Putamen (tissue), 1 donor: ENCODE data around the gene MAN1C1.

ENCODE experiments used
- DNase-seq: peaks from one replicate; pipeline ENCODE4 v3.0.0-alpha.2; 2016; ENCODE audit warnings: low spot score

Gene MAN1C1

DNA sequence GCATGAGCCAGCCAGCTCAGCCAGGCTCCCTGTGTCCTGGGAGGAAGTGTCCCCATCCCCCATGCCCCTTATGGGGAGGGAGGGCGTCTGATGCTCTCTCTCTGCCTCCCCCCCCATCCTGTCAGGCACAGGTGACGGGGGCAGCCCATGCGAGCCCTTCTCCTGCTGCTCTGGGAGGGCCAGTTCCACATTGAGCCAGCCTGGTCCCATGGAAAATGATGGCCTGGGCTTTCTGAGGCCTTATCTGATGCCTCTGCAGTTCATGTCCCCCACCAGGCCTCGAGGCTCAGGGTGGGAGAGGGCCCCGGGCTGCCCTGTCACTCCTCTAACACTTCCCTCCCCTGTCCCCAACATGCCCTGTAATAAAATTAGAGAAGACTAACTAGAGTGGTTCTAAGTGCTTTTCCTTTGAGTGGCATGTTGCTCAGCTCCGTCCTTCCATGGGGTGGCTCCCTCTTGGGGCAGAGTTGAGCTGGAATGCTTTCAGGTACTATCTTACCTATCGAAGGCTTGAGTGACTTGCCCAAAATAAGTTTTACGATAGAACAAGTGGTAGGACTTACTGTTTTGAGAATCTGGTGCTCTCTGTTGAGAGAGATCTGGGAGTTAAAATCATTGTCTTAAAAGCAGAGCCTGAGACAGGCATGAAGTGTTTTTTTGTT lies 201.4 kb downstream of the MAN1C1 start:
- DNase-seq = no peak

DNA sequence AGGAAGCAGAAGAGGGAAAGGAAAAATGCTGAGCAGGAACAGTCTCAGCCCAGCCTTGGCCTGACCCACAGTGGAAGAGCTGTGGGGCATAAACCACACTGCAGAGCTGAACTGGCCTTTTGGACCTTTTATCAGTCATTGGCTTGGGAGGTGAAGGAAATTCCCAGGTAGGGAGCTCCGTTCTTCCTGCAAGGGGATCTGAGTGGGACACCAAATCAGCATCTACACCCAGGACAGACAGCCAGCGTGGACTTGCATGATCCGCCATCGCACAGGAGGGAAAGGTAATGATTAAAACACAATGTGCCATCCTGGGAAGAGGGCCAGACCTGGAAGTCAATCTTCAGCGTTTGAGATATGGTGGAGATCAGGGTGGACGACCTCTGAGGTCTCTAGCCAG lies 202.0 kb downstream of the MAN1C1 start:
- DNase-seq = no peak

DNA sequence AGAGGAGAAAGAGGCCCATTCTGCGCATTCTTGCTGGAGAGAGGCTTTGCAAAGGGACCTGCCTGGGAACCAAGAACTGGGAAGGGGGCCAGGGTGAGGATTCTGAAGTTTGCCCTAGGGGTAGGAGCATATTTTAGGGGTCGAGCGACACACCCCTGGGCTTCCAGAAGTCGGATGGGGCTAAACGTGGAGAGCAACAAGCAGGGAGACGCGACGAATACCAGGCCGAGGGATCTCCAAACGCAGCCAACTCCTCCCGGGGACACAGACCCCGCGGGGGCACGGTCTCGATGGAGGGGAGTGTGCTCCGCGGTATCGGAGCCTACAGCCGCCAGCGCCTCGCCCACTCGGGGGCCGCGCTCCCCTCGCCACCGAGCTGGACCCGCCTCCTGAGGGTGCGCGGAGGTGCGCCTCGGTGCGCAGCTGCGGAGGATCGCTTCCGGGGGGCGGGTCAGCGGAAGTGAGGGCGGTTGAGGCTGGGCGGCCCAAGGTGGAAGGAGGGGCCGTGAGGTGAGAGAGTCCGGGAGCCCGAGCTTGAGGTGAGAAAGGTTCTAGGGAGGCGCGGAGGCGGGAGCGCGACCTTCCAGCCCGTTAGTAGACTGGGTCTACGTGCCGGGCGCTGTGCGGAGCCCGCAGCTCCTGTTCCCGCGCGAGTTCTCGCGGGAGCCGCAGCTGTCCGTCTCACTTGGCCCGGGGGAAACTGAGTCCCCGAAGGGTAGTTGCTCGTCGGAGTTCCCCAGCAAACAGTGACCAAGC lies 203.1 kb downstream of the MAN1C1 start, which contains the start of gene MTFR1L:
Gene MTFR1L (plus strand): TSS at position 464 of the 756 bp plus-strand sequence. CDS start 3,151 bp downstream, outside the sequence.
- DNase-seq = peak; percentile 82

DNA sequence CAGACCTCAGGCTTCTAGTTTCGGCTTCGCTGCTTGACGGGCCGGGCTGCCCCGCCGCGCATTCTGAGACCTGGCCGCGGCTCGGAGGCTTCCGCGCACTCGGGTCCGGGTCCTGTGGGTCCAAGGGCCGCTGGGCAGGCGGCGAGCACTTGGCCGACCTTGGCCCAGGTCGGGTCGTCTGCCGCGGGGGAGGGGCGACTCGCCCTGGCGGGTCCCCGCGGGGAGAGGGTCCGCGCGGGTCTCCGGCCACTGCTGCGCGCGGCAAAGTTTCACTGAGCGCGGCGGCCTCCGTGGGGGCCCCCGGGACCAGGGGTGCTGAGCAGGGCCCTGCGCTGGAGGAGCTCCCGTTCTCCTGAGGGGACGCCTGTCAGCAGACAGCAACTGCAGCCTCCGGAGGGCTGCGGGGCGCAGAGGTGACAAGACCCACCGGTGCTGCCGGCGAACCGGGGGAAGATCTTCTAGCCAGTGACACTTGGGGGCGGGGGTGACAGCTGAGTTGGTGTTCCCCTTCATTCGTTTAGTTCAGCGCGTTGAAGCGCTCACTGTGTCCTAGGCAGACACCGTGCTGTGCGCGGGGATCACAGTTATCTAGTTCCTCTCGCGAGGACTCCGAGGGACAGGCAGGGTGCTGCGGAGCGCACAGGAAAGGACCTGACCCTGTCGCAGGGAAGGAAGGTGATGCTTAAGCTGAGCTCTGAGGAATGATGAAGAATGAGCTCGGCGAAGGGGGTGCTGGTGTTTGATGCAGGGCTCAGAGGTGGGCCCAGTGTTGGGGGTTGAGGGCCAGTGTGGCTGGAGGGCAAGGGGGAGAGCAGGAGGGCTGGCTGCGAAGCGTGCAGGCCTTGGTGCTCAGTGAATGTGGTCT lies 203.9 kb downstream of the MAN1C1 start:
- DNase-seq = no peak

DNA sequence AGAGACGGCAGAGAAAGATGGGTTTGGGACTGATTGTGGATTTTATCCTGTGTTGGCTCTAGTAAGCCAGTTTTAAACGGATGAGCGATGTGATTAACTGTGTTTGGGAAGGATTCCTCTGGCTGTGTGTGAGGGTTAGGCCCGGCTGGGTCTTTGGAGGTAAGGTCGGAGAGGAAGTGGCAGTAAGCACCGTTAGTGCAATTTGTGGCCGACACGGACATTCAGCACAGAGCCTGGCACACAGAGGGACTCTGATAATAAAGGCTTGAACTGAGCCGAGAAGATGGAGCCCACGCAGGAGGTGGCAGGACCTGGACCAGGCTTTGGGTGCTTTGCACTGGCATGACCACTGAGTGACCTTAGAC lies 204.5 kb downstream of the MAN1C1 start:
- DNase-seq = no peak

DNA sequence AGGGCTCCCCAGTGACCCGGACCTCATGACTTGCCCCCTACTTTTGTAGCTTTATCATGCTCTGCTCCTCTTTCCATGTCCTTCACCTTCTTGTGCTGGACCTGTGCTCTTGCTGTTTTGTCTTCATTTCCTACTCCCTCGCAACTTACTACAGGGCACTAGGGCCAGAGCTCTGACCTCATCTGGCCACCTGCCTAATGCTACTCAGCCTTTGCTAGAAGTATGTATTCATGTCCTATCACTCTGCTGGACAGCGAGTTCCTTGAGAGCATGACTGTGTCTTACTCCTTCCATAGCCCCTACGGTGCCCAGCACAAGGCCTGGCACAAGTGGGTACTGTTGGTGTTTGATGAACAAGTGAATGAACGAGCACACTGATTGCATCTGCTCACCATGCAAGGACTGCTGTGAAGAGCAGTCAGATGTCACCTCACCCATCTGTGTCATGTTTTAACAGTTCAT lies 205.1 kb downstream of the MAN1C1 start:
- DNase-seq = no peak

DNA sequence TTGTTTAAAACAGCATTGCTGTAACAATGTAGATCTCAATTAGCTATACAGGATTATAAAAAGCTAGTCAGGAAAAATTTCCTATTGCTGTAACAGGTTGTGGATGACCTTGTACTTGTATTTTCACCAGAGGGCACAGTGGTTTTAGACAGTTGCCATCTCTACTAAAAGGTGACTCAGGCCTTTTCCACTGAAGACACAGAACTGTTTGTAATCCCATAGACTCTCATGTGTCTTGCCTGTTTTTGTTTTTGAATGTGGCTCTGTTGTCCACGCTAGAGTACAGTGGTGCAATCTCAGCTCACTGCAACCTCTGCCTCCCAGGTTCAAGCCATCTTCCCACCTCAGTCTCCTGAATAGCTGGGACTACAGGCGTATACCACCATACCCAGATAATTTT lies 209.0 kb downstream of the MAN1C1 start:
- no peak for DNase-seq

DNA sequence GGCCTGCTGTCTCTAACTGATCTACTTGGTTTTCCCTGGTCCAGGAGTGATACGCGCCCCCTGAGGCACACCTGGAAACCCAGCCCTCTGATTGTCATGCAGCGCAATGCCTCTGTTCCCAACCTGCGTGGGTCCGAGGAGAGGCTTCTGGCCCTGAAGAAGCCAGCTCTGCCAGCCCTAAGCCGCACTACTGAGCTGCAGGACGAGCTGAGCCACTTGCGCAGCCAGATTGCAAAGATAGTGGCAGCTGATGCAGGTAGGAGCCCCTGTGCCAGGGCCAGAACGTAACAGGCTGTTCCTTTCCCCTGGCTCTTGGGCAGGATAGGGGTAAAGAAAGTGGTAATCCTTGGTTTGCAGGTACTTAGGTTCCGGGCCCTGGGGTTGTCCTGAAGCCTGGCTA lies 210.0 kb downstream of the MAN1C1 start:
- DNase-seq = no peak

DNA sequence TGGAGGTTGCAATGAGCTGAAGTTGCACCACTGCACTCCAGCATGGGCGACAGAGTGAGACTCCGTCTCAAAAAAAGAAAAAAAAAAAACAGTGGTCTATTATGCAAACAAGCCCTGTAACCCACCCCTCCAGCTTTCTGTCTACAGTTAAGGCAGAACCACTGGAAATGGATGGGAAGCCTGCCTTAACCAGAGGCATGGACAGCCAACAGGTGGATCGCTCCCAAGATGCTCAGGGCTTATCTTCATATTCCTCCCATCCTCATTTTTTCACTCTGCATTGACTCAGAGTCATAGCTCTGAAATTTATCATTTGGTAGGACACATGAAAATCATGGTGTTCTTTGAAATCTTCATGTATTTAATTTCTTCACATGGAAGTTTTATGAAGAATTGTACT lies 211.9 kb downstream of the MAN1C1 start:
- no peak for DNase-seq

DNA sequence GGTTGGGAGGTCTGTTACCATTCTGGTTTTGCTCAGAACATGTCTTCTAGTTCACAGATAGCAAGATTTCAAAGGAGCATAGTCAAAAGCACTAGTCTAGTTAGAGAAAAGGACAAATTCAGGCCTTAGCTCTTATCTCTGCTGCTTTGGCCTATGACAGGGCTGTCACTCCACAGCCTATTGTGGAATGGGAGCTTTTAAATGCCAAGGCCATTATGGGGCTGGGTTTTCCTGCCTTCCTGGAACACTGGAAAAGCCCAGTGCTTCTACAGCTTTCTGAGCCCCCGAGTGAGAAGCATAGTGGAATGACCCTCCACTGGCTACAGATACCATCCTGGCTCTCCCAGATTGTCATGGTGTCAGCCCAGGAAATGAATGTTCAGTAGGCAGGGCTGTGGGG lies 212.5 kb downstream of the MAN1C1 start:
- no peak for DNase-seq

DNA sequence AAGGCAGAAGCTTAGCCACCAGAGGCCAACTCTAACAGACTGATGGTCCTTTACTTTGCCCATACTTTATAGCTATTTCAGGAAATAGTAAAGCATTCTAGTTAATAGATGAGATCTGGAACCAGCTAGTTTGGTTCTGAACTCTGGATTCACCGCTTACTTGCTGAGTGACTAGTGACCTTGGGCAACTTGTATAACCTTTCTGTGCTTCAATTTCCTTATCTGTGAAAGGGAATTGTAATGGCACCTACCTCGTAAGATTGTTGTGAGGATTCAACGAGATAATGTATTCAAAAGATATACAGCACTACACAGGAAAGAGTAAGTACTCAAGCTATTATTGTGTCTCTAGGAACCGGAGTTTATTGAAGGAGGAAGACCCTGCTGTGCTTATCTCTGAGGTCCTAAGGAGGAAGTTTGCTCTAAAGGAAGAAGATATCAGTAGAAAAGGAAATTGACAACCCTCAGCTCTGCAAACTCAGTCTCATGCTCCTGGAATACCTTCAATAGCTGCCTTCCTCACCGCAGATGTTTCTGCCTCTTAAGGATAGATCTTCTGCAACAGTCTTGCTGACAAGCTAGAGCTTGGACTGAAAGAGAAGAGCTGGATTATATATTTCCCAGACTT lies 215.1 kb downstream of the MAN1C1 start:
- DNase-seq = no peak

DNA sequence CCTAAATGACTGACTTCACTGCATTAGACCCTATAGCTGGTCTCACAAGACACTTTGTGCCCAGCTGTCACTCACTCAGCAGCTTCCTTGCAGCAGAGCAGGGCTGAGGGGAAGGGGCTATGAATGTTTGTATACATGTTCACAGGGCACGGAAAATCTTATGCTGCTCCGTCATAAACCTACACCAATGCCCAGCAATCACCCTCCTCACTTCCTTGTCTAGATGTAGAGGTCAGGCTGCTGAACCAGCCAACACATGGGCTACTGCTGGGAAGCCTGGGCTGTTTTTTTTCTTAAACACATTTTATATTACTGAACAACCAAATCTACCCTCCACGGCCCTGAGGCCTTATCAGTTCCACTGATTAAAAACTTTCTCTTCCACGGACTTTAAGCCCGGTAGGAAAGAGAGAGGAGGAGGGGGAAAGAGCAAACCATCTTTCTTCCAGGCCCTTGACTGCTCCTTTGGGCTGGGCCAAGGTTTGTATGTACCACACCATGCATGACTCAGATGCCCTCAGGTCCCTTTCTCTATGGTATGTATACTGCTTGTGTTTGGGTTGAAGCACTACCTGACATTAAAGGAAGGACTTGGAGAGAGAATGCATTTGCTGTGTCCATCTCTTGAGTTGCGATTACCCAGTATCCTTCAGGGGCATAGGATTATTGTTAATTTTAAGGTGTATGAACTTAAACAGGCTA lies 215.9 kb downstream of the MAN1C1 start:
- DNase-seq = no peak

DNA sequence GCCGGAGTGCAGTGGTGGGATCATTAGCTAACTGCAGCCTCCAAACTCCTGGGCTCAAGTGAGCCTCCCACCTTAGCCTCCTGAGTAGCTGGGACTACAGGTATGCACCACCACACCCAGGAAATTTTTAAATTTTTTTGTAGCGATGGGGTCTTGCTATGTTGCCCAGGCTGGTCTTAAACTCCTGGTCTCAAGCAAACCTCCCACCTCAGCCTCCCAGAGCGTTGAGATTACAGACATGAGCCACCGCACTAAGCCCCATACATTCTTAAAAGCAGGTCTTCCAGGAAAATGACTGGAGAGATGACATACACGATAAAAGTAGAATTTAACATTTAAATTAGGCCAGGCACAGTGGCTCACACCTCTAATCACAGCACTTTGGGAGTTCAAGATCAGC lies 216.6 kb downstream of the MAN1C1 start:
- DNase-seq = no peak
